ENCODE measurements around the gene NRXN3.

- TF ChIP-seq NR3C1 (CRISPR knock-in tag; IDR thresholded peaks at IDR 0.05) (no peak), POLR2A (IDR thresholded peaks at IDR 0.05; ENCODE audit: insufficient read depth in 1 of 2, low read depth in 2 of 2, low read length in 2 of 2) (no peak), ZZZ3 (CRISPR knock-in tag; IDR thresholded peaks at IDR 0.05; ENCODE audit: borderline replicate concordance) (no peak), NR2C2 (CRISPR knock-in tag; IDR thresholded peaks at IDR 0.05; ENCODE audit: borderline replicate concordance) (no peak), ZFP90 (CRISPR knock-in tag; IDR thresholded peaks at IDR 0.05; ENCODE audit: borderline replicate concordance) (no peak), KMT2A (CRISPR knock-in tag; IDR thresholded peaks at IDR 0.05) (no peak)
- TF ChIP-seq, protein P1, sequence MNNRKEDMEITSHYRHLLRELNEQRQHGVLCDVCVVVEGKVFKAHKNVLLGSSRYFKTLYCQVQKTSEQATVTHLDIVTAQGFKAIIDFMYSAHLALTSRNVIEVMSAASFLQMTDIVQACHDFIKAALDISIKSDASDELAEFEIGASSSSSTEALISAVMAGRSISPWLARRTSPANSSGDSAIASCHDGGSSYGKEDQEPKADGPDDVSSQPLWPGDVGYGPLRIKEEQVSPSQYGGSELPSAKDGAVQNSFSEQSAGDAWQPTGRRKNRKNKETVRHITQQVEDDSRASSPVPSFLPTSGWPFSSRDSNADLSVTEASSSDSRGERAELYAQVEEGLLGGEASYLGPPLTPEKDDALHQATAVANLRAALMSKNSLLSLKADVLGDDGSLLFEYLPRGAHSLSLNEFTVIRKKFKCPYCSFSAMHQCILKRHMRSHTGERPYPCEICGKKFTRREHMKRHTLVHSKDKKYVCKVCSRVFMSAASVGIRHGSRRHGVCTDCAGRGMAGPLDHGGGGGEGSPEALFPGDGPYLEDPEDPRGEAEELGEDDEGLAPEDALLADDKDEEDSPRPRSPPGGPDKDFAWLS (CRISPR knock-in tag; IDR thresholded peaks at IDR 0.05; ENCODE audit: borderline replicate concordance) = no peak
Observed at GRCh38 chr14:79011920-79012204, 841.7 kb downstream of the NRXN3 start.

All from HepG2 (cell line).